SK-N-SH (cell line): ENCODE measurements around the gene TDRD12. TPM values are rescaled to one million over a fixed set of nuclear protein-coding genes. Genes with fewer than 3 reads are reported as not detected.

Experiments
- CTCF ChIA-PET: fragments of 300-600, 350-600 bp; formaldehyde crosslinking; extraction: SDS; loops from one replicate; lab custom pipeline; 2021; lab: Yijun Ruan, JAX
- POLR2A ChIA-PET: fragments of 350-600 bp; sonication (Branson Sonifier 250); formaldehyde crosslinking; extraction: SDS; loops from one replicate; lab custom pipeline; 2020; ENCODE audit warnings: antibody characterized with exemption, inconsistent platforms; lab: Yijun Ruan, JAX
- DNase-seq: peaks from one replicate; pipeline ENCODE4 v3.0.0; 2012
- H2AFZ ChIP-seq: fragments of 200-600 bp; sonication (generic); 2 replicates; pipeline ENCODE4 v1.8.1; 2016; ENCODE audit warnings: antibody characterized with exemption, mild to moderate bottlenecking, low read depth
- H3F3A ChIP-seq: fragments of 200-600 bp; sonication (generic); replicated peaks from 2 replicates; pipeline ENCODE3; 2016; ENCODE audit warnings: antibody characterized with exemption, mild to moderate bottlenecking; ENCODE audit not compliant: insufficient read depth
- H3K27ac ChIP-seq, 2 experiments: fragments of 200-500 bp in 1 of 2; fragments of 200-600 bp in 1 of 2; sonication (Bioruptor generic) in 1 of 2; sonication (generic), shearing (Covaris generic) in 1 of 2; 2 replicates each; pipeline versions ENCODE4 v1.5.1 to v1.6.1; 2014 to 2016; ENCODE audit warnings: low read depth in 2 of 2, inconsistent platforms in 1 of 2, low read length in 1 of 2, mild to moderate bottlenecking in 1 of 2, mixed read lengths in 1 of 2
- H3K27me3 ChIP-seq: fragments of 200-600 bp; sonication (generic), shearing (Covaris generic); 2 replicates; pipeline ENCODE4 v1.6.1; 2016; ENCODE audit warnings: mixed run types; ENCODE audit not compliant: insufficient read depth
- H3K36me3 ChIP-seq, 2 experiments: fragments of 200-500 bp in 1 of 2; fragments of 200-600 bp in 1 of 2; sonication (Bioruptor generic) in 1 of 2; sonication (generic) in 1 of 2; replicated peaks in 1 of 2; 2 replicates each; pipeline versions ENCODE3 to v1.5.1; 2014 to 2016; ENCODE audit warnings: low read length in 1 of 2, mild to moderate bottlenecking in 1 of 2; ENCODE audit not compliant: insufficient read depth in 2 of 2, control insufficient read depth in 1 of 2
- H3K4me1 ChIP-seq, 2 experiments: fragments of 200-500 bp in 1 of 2; fragments of 200-600 bp in 1 of 2; sonication (Bioruptor generic) in 1 of 2; sonication (generic), shearing (Covaris generic) in 1 of 2; 2 replicates each; pipeline versions ENCODE4 v1.5.1 to v1.6.1; 2014 to 2016; ENCODE audit warnings: low read depth in 1 of 2, low read length in 1 of 2, mixed run types in 1 of 2; ENCODE audit not compliant: insufficient read depth in 2 of 2, control insufficient read depth in 1 of 2
- H3K4me2 ChIP-seq: fragments of 200-600 bp; sonication (generic), shearing (Covaris generic); 2 replicates; pipeline ENCODE4 v1.6.1; 2017; ENCODE audit warnings: mixed run types
- H3K4me3 ChIP-seq, 2 experiments: fragments of 200-500 bp in 1 of 2; fragments of 200-600 bp in 1 of 2; sonication (Bioruptor generic) in 1 of 2; sonication (generic), shearing (Covaris generic) in 1 of 2; 2 replicates each; pipeline versions ENCODE4 v1.5.1 to v1.8.1; 2014 to 2016; ENCODE audit warnings: low read depth in 2 of 2, inconsistent platforms in 1 of 2, low read length in 1 of 2, mild to moderate bottlenecking in 1 of 2, mixed read lengths in 1 of 2, moderate library complexity in 1 of 2
- H3K79me2 ChIP-seq: fragments of 200-600 bp; sonication (generic); 2 replicates; pipeline ENCODE4 v1.8.1; 2017; ENCODE audit warnings: mild to moderate bottlenecking; ENCODE audit not compliant: insufficient read depth
- H3K9ac ChIP-seq: fragments of 200-600 bp; sonication (generic); 2 replicates; pipeline ENCODE4 v1.6.1; 2017; ENCODE audit warnings: mixed run types
- H3K9me2 ChIP-seq: fragments of 200-600 bp; sonication (generic); 2 replicates; pipeline ENCODE4 v1.6.1; 2017; ENCODE audit warnings: mixed run types
- H3K9me3 ChIP-seq: fragments of 200-600 bp; sonication (generic); 2 replicates; pipeline ENCODE4 v1.6.1; 2017; ENCODE audit warnings: mixed run types, mild to moderate bottlenecking, moderate library complexity
- H4K20me1 ChIP-seq: fragments of 200-600 bp; sonication (generic); 2 replicates; pipeline ENCODE4 v1.6.1; 2017; ENCODE audit warnings: mild to moderate bottlenecking, mixed run types; ENCODE audit not compliant: insufficient read depth
- CHD2 ChIP-seq: fragments of 150-350 bp; IDR thresholded peaks from 2 replicates; pipeline ENCODE4 v1.6.1; 2018; ENCODE audit warnings: low read length; ENCODE audit not compliant: partially characterized antibody
- ELF1 ChIP-seq: IDR thresholded peaks from 2 replicates; pipeline ENCODE4 v1.4.0; 2012
- EP300 ChIP-seq, 2 experiments: IDR thresholded peaks; 2 replicates each; pipeline versions ENCODE4 v1.4.0 to v1.6.1; 2012; ENCODE audit warnings: borderline replicate concordance in 1 of 2, low read depth in 1 of 2, low read length in 1 of 2
- EZH2phosphoT487 ChIP-seq: fragments of 200-600 bp; sonication (generic); IDR thresholded peaks from 2 replicates; pipeline ENCODE4 v1.6.1; 2017; ENCODE audit warnings: low read depth, mixed run types, mild to moderate bottlenecking, antibody characterized with exemption, moderate library complexity, borderline replicate concordance
- FOSL2 ChIP-seq: IDR thresholded peaks from 2 replicates; pipeline ENCODE4 v1.4.0; 2012; ENCODE audit warnings: low read depth, mild to moderate bottlenecking, moderate library complexity, borderline replicate concordance
- FOXJ3 ChIP-seq: sonication (generic); formaldehyde crosslinking; IDR thresholded peaks from 2 replicates; pipeline ENCODE4 v1.5.1; 2020; ENCODE audit warnings: mild to moderate bottlenecking, missing genetic modification reagents
- FOXM1 ChIP-seq: IDR thresholded peaks from 2 replicates; pipeline ENCODE4 v1.4.0; 2012; ENCODE audit warnings: low read depth, mild to moderate bottlenecking
- GATA2 ChIP-seq: sonication (generic); formaldehyde crosslinking; IDR thresholded peaks from 2 replicates; pipeline ENCODE4 v1.5.0; 2020; ENCODE audit warnings: mild to moderate bottlenecking, missing genetic modification reagents
- IRF3 ChIP-seq: fragments of 150-350 bp; IDR thresholded peaks from 2 replicates; pipeline ENCODE4 v1.6.1; 2016; ENCODE audit warnings: mild to moderate bottlenecking, low read depth, low read length
- NFIC ChIP-seq: IDR thresholded peaks from 2 replicates; pipeline ENCODE4 v1.4.0; 2012; ENCODE audit warnings: borderline replicate concordance
- POLR2AphosphoS5 ChIP-seq: IDR thresholded peaks from 2 replicates; pipeline ENCODE4 v1.6.1; 2012; ENCODE audit warnings: low read depth, low read length
- RCOR1 ChIP-seq: fragments of 150-350 bp; IDR thresholded peaks from 2 replicates; pipeline ENCODE4 v1.6.1; 2017; ENCODE audit warnings: antibody characterized with exemption, low read length
- RXRA ChIP-seq: IDR thresholded peaks from 2 replicates; pipeline ENCODE4 v1.4.0; 2012; ENCODE audit warnings: low read depth, mild to moderate bottlenecking, borderline replicate concordance
- SIN3A ChIP-seq: IDR thresholded peaks from 2 replicates; pipeline ENCODE4 v1.6.1; 2012; ENCODE audit warnings: low read depth, mild to moderate bottlenecking, low read length, moderate library complexity, borderline replicate concordance
- SMC3 ChIP-seq: IDR thresholded peaks from 2 replicates; pipeline ENCODE4 v1.6.1; 2012; ENCODE audit warnings: low read depth, low read length, improper control_type of control experiment
- TEAD4 ChIP-seq: IDR thresholded peaks from 2 replicates; pipeline ENCODE4 v1.4.0; 2012; ENCODE audit warnings: mild to moderate bottlenecking, borderline replicate concordance; ENCODE audit not compliant: insufficient read depth
- USF1 ChIP-seq: IDR thresholded peaks from 2 replicates; pipeline ENCODE4 v1.4.0; 2012; ENCODE audit warnings: low read depth, borderline replicate concordance
- ZBTB33 ChIP-seq: IDR thresholded peaks from 2 replicates; pipeline ENCODE4 v1.4.0; 2012; ENCODE audit warnings: low read depth, borderline replicate concordance
- WGBS: methylation state at CpG from one replicate; pipeline ENCODE4 v1.1.6; 2017; ENCODE audit warnings: low lambda C conversion rate; 5-methylcytosine and 5-hydroxymethylcytosine counted together
- polyA plus RNA-seq, 3 experiments: library from polyadenylated mRNA; depleted of rRNA; stranded (reverse); fragments of >200 nt; gene quantifications; 2 replicates each; pipeline ENCODE4 v1.2.3, GENCODE V29; 2012

The TDRD12 gene
- polyA plus RNA-seq, 1 of the 3 experiments (the other 2 are of a cell fraction): 0.05 TPM

GRCh38 chr19:32862741-32863140 lies 143.2 kb downstream of the TDRD12 start:
- no peak overlapping the region for H2AFZ ChIP-seq
- no peaks in the 10 kb centered on the region for H4K20me1 ChIP-seq
- no peak overlapping the region for H3K9ac ChIP-seq
- no peaks in the 10 kb centered on the region for H3K27me3 ChIP-seq
- no peaks in the 10 kb centered on the region for H3F3A ChIP-seq
- ChIA-PET CTCF (no interaction called here), POLR2A (no interaction called here)
- no peak overlapping the region for H3K4me3 ChIP-seq
- no peaks in the 10 kb centered on the region for H3K36me3 ChIP-seq
- H3K4me2 ChIP-seq: no peak overlapping the region
- no peaks in the 10 kb centered on the region for H3K4me1 ChIP-seq
- H3K79me2 ChIP-seq: no peaks in the 10 kb centered on the region
- no peak for DNase-seq
- 75% methylated on average over 14 of the region's 14 CpGs for WGBS
- TF ChIP-seq USF1 (no peak), FOSL2 (no peak), ZBTB33 (no peak), POLR2AphosphoS5 (no peak), ELF1 (no peak), EP300 (IDR thresholded peaks at IDR 0.05; ENCODE audit: borderline replicate concordance in 1 of 2, low read depth in 1 of 2, low read length in 1 of 2) (no peak), TEAD4 (no peak), FOXJ3 (CRISPR knock-in tag) (no peak), SMC3 (no peak), IRF3 (no peak), FOXM1 (no peak)
- TF ChIP-seq, all 33 proteins: peak for 0
- Histone ChIP-seq H3K9me2 (no peaks in the 10 kb centered on the region), H3K9me3 (no peaks in the 10 kb centered on the region), H3K27ac (no peak overlapping the region)

- H3K9ac ChIP-seq: no peak overlapping the region
- H3K9me3 ChIP-seq: no peaks in the 10 kb centered on the region
- 61% methylated on average over 8 of the region's 8 CpGs for WGBS
- H3K36me3 ChIP-seq: no peaks in the 10 kb centered on the region
- no peaks in the 10 kb centered on the region for H3K9me2 ChIP-seq
- H3K4me2 ChIP-seq: no peak overlapping the region
- no peaks in the 10 kb centered on the region for H3K4me1 ChIP-seq
- no peaks in the 10 kb centered on the region for H4K20me1 ChIP-seq
- no peaks in the 10 kb centered on the region for H3F3A ChIP-seq
- DNase-seq: no peak
- H3K4me3 ChIP-seq: no peak overlapping the region
- H3K79me2 ChIP-seq: no peaks in the 10 kb centered on the region
- no peak overlapping the region for H3K27ac ChIP-seq
- CTCF ChIA-PET: no interaction called here
- no peak overlapping the region for H2AFZ ChIP-seq
- POLR2A ChIA-PET: no interaction called here
- no peaks in the 10 kb centered on the region for H3K27me3 ChIP-seq
- TF ChIP-seq RCOR1: no peak
- TF ChIP-seq FOSL2: no peak
- TF ChIP-seq GATA2 (CRISPR knock-in tag): no peak
- TF ChIP-seq EZH2phosphoT487: no peak
- TF ChIP-seq NFIC: no peak
- no peak for TF ChIP-seq CHD2
- TF ChIP-seq RXRA: no peak
- TF ChIP-seq FOXM1: no peak
- no peak for TF ChIP-seq SIN3A
- TF ChIP-seq, all 33 proteins: peak for 0
These were observed 143.7 kb downstream of the TDRD12 start for GRCh38 chr19:32863301-32863700.
